Measurements from ENCODE around the gene KRT77. TPM values are rescaled to one million over a fixed set of nuclear protein-coding genes. Genes with fewer than 3 reads are reported as not detected.

Gene KRT77
- total RNA-seq, 1 experiment from 2014 or later = not detected

GRCh38 chr12:52683575-52684300, 19.6 kb downstream of the KRT77 start:
- H3K27me3 Mint-ChIP-seq (ENCODE audit: low read depth) = peaks cover 13% of the 10 kb centered on the region; the same call in 1 of the 2 replicates
- H3K4me1 Mint-ChIP-seq = peaks cover 4% of the 10 kb centered on the region; the same call in 1 of the 2 replicates
- no peak overlapping the region for H3K4me3 Mint-ChIP-seq
- H3K9me3 Mint-ChIP-seq = no peaks in the 10 kb centered on the region
- ATAC-seq (no peak), DNase-seq (ENCODE audit: low spot score) (no peak)
- H3K27ac Mint-ChIP-seq = no peak overlapping the region
- H3K36me3 Mint-ChIP-seq = no peaks in the 10 kb centered on the region
- POLR2A ChIA-PET = interaction anchor here (0.7 kb wide), 1 partner anchor 480 kb away, joined by 5 read pairs; no protein-coding TSS in a partner anchor
- no peak for TF ChIP-seq ZNF263 (CRISPR knock-in tag; IDR thresholded peaks at IDR 0.05; ENCODE audit: low read depth)
- TF ChIP-seq STAT6 (CRISPR knock-in tag; conservative IDR thresholded peaks at IDR 0.05; ENCODE audit: low read depth) = no peak
- TF ChIP-seq E2F4 (CRISPR knock-in tag; IDR thresholded peaks at IDR 0.05; ENCODE audit: borderline replicate concordance, low read depth) = no peak
- no peak for TF ChIP-seq USF2 (CRISPR knock-in tag; IDR thresholded peaks at IDR 0.05)
- no peak for TF ChIP-seq GABPB1 (CRISPR knock-in tag; IDR thresholded peaks at IDR 0.05)
- no peak for TF ChIP-seq SP1 (CRISPR knock-in tag; conservative IDR thresholded peaks at IDR 0.05)
- no peak for TF ChIP-seq AFF4 (CRISPR knock-in tag; IDR thresholded peaks at IDR 0.05; ENCODE audit: borderline replicate concordance)
- no peak for TF ChIP-seq GRHL2 (CRISPR knock-in tag; IDR thresholded peaks at IDR 0.05; ENCODE audit: insufficient replicate concordance, severe bottlenecking)
- TF ChIP-seq NFATC4 (CRISPR knock-in tag; IDR thresholded peaks at IDR 0.05) = no peak
- CTCF ChIA-PET = no interaction called here

GRCh38 chr12:52682938-52683574, 20.3 kb downstream of the KRT77 start:
- Mint-ChIP-seq H3K4me1 (peaks cover 4% of the 10 kb centered on the region; the same call in 1 of the 2 replicates), H3K4me3 (no peak overlapping the region)
- POLR2A ChIA-PET = interaction anchor here (0.7 kb wide), 1 partner anchor 479 kb away, joined by 5 read pairs; no protein-coding TSS in a partner anchor
- TF ChIP-seq CREB1 (CRISPR knock-in tag; IDR thresholded peaks at IDR 0.05) = no peak
- TF ChIP-seq ZBTB21 (CRISPR knock-in tag; IDR thresholded peaks at IDR 0.05; ENCODE audit: borderline replicate concordance) = no peak
- TF ChIP-seq USF2 (CRISPR knock-in tag; IDR thresholded peaks at IDR 0.05) = no peak
- TF ChIP-seq EMX1 (CRISPR knock-in tag; IDR thresholded peaks at IDR 0.05) = no peak
- no peak for TF ChIP-seq ATF3 (CRISPR knock-in tag; conservative IDR thresholded peaks at IDR 0.05)
- TF ChIP-seq ATF6 (CRISPR knock-in tag; IDR thresholded peaks at IDR 0.05) = no peak
- TF ChIP-seq HMGXB4 (CRISPR knock-in tag; IDR thresholded peaks at IDR 0.05) = no peak
- no peak for TF ChIP-seq RORB (CRISPR knock-in tag; IDR thresholded peaks at IDR 0.05)
- no peak for TF ChIP-seq ZNF232 (CRISPR knock-in tag; IDR thresholded peaks at IDR 0.05)

More at GRCh38 chr12:52682938-52683574, 20.3 kb downstream of the KRT77 start:
- DNase-seq (ENCODE audit: low spot score) (no peak), ATAC-seq (no peak)
- peaks cover 14% of the 10 kb centered on the region; the same call in 1 of the 2 replicates for H3K27me3 Mint-ChIP-seq (ENCODE audit: low read depth)
- no peak overlapping the region for H3K27ac Mint-ChIP-seq
- H3K9me3 Mint-ChIP-seq = no peaks in the 10 kb centered on the region
- no peaks in the 10 kb centered on the region for H3K36me3 Mint-ChIP-seq
- CTCF ChIA-PET = no interaction called here

Data from WTC11 (cell line).